Stomach (tissue), 9 donors: ENCODE data around the gene NDUFS8. TPM values are rescaled to one million over a fixed set of nuclear protein-coding genes. Genes with fewer than 3 reads are reported as not detected.
A peak's percentile ranks its signal among the peaks of the same experiment; 100 is the strongest.

Source experiments
- DNase-seq, 2 donors: peaks; one replicate each; pipeline versions ENCODE4 v3.0.0 to v3.0.0-alpha.2; 2013 to 2019
- H3K27ac ChIP-seq, 5 donors: fragments of 200-600 bp in 4 of 5; sonication (generic) in 4 of 5; one replicate each; pipeline ENCODE4 v1.5.1; 2013 to 2019; ENCODE audit warnings: mild to moderate bottlenecking in 1 of 5, moderate library complexity in 1 of 5
- H3K27me3 ChIP-seq, 3 donors: fragments of 200-600 bp; sonication (generic); one replicate each; pipeline ENCODE4 v1.5.1; 2017 to 2019; ENCODE audit warnings: mixed run types in 1 of 3
- H3K36me3 ChIP-seq, 4 donors: fragments of 200-600 bp; sonication (generic); 1 replicate in 3 of 4; 2 replicates in 1 of 4; pipeline ENCODE4 v1.5.1; 2016 to 2019
- H3K4me1 ChIP-seq, 4 donors: fragments of 200-600 bp; sonication (generic); one replicate each; pipeline ENCODE4 v1.5.1; 2016 to 2019
- H3K4me3 ChIP-seq, 4 donors: fragments of 200-600 bp; sonication (generic) in 3 of 4; one replicate each; pipeline ENCODE4 v1.5.1; 2016 to 2019; ENCODE audit warnings: mild to moderate bottlenecking in 1 of 4
- H3K9me3 ChIP-seq, 4 donors: fragments of 200-600 bp; sonication (generic); one replicate each; pipeline ENCODE4 v1.5.1; 2016 to 2019
- CTCF ChIP-seq, 7 experiments: fragments of 450-650 bp in 4 of 7; fragments of 200-600 bp in 3 of 7; sonication (generic) in 3 of 7; IDR thresholded peaks; one replicate each; pipeline ENCODE4 v1.5.1; 2016 to 2019; ENCODE audit warnings: antibody characterized with exemption in 7 of 7, control low read depth in 2 of 7, mild to moderate bottlenecking in 1 of 7
- EP300 ChIP-seq: sonication (generic); formaldehyde crosslinking; IDR thresholded peaks from one replicate; pipeline ENCODE4 v1.6.1; 2017; ENCODE audit warnings: antibody characterized with exemption
- POLR2A ChIP-seq, 4 donors: fragments of 450-650 bp; IDR thresholded peaks; one replicate each; pipeline ENCODE4 v1.6.1; 2016; ENCODE audit warnings: antibody characterized with exemption in 4 of 4, control low read depth in 2 of 4, mild to moderate bottlenecking in 1 of 4, moderate library complexity in 1 of 4
- POLR2AphosphoS5 ChIP-seq, 3 donors: sonication (generic); formaldehyde crosslinking; IDR thresholded peaks; one replicate each; pipeline ENCODE4 v1.6.1; 2016; ENCODE audit warnings: antibody characterized with exemption in 3 of 3
- WGBS, 5 donors: extraction: QIAGEN DNeasy Blood & Tissue Kit in 3 of 5; methylation state at CpG; one replicate each; pipeline versions ENCODE4 v1.1.5 to v1.1.7; 2013 to 2018; 5-methylcytosine and 5-hydroxymethylcytosine counted together
- intact Hi-C: fragments of 100-400 bp; cut with DNase I; formaldehyde crosslinking; loops from one replicate; pipeline ENCODE4 v1.15.1; 2023; ENCODE audit warnings: low total_unique reads
- polyA plus RNA-seq, 3 donors: library from polyadenylated mRNA; stranded (reverse); fragments of 200-250 nt; gene quantifications; one replicate each; pipeline ENCODE4 v1.2.3, GENCODE V29; 2013
- total RNA-seq, 5 donors: library from RNA; depleted of rRNA; stranded (reverse); fragments of >200 nt; gene quantifications; one replicate each; pipeline versions ENCODE4 v1.1.0 to v1.2.3, GENCODE V29; 2014 to 2016
- donor health status: healthy with polysubstance abuse.
- donor health status: Bipolar disorder and iron deficiency.
- donor health status: healthy.

Gene NDUFS8
- total and polyA plus RNA-seq, 8 donors = 52.0 to 310 (median 161) TPM

- H3K27me3 ChIP-seq = no peaks in the 10 kb centered on the region
- H3K4me1 ChIP-seq = peaks cover 54 to 79% (median 76%) of the 10 kb centered on the region in 4 donors
- peak overlapping the region; percentile 71 to 94 (median 88) for H3K27ac ChIP-seq
- no peaks in the 10 kb centered on the region for H3K9me3 ChIP-seq
- peak in 1 of 3 donors; percentile 36 for TF ChIP-seq POLR2AphosphoS5 (IDR thresholded peaks at IDR 0.05)
- TF ChIP-seq CTCF (IDR thresholded peaks at IDR 0.05) = no peak
- H3K4me3 ChIP-seq = peak overlapping the region in 1 of 4 donors; percentile 29
- DNase-seq = peak; percentile 55 to 81
- intact Hi-C loops = no loop called here
- WGBS, 5 donors = 22 to 57% (median 47%) methylated on average over 23 to 27 of the region's 27 CpGs
- no peaks in the 10 kb centered on the region for H3K36me3 ChIP-seq
These were observed 21.8 kb upstream of the NDUFS8 start for GRCh38 chr11:68008381-68009337.

GRCh38 chr11:68009391-68010089, 20.9 kb upstream of the NDUFS8 start:
- Histone ChIP-seq H3K9me3 (no peaks in the 10 kb centered on the region), H3K4me1 (peaks cover 63 to 82% (median 78%) of the 10 kb centered on the region in 4 donors), H3K36me3 (no peaks in the 10 kb centered on the region), H3K4me3 (peak overlapping the region; percentile 28 to 44 (median 38)), H3K27ac (peak overlapping the region; percentile 81 to 94 (median 88)), H3K27me3 (no peaks in the 10 kb centered on the region)
- DNase-seq = peak in 1 of 2 donors; percentile 62
- WGBS, 5 donors = 25 to 45% (median 37%) methylated on average over 12 of the region's 12 CpGs
- intact Hi-C loops = no loop called here
- TF ChIP-seq POLR2AphosphoS5 (IDR thresholded peaks at IDR 0.05) (no peak), CTCF (IDR thresholded peaks at IDR 0.05) (no peak), POLR2A (IDR thresholded peaks at IDR 0.05) (no peak), EP300 (no peak)

DNA sequence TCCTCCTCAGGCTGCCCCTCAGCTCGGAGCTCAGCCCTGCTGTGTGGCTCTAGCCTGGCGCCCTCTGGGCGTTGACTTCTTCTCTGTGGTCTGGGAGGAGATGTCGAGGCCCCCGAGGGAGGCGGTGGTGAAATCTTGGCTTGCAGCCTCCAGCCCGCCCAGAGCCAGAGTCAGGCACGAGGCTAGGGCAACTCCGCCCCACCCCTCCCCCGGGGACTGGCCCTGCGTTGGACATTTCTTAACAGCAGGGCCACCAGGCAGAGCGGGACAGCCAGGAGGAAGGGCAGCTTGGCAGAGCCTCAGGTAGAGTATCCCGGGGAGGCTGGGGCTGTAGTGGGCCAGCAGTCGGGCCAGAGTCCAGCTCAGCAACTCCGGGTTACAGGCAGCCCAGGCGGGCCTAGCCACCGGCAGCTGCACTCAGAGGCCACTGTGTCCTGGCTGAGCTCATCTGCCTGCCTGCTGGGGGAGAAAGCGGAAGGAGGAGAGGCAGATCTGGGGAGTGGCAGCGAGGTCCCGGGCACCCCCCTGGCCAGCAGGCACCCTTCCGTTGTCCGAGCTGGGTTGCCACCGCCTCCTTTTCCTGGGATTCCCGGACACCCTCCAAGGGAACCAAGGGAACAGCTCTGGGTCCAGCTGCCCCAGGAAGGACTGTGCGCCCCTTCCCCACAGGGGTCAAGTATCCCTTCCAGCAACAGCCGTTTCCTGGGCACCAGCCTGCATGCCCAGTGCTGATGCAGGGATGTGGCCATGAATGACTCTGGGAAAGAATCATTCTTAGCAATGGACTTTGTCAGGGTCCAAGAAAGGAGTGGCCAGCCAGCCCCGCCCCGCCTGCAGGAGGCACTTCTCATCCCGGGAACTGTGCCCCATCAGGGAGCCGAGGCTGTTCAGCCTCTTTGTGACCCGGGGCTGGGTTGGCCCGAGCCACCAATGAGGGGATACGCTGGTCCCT, 20.1 kb upstream of the NDUFS8 start, which contains the start of gene ALDH3B1:
Gene ALDH3B1, plus strand, starts transcription at position 238 of the 952 bp plus-strand sequence. CDS start 4,971 bp downstream, outside the sequence.
- Histone ChIP-seq H3K4me3 (peak within 1 kb of the TSS; percentile 28 to 44 (median 38)), H3K36me3 (no peaks in the 10 kb centered on the region), H3K4me1 (peaks cover 70 to 88% (median 80%) of the 10 kb centered on the region in 4 donors), H3K27me3 (no peaks in the 10 kb centered on the region), H3K27ac (peak within 1 kb of the TSS; percentile 81 to 94 (median 88)), H3K9me3 (no peaks in the 10 kb centered on the region)
- WGBS, 5 donors = 8 to 17% (median 15%) methylated on average over 12 to 33 of the region's 33 CpGs
- TF ChIP-seq POLR2AphosphoS5 (IDR thresholded peaks at IDR 0.05) (peak; percentile 54 to 90 (median 90)), POLR2A (IDR thresholded peaks at IDR 0.05) (no peak), EP300 (no peak), CTCF (IDR thresholded peaks at IDR 0.05) (no peak)
- DNase-seq = peak; percentile 89 to 95
- intact Hi-C loops = no loop called here
